HG03103 (cell line): ENCODE data around the gene HPSE2.

Experiments used
- ATAC-seq: cut with Tn5 transposase; IDR thresholded peaks from one replicate; pipeline ENCODE4 v1.9.1; 2021; ENCODE audit warnings: low read depth; ENCODE audit not compliant: unreplicated experiment

The HPSE2 gene

DNA sequence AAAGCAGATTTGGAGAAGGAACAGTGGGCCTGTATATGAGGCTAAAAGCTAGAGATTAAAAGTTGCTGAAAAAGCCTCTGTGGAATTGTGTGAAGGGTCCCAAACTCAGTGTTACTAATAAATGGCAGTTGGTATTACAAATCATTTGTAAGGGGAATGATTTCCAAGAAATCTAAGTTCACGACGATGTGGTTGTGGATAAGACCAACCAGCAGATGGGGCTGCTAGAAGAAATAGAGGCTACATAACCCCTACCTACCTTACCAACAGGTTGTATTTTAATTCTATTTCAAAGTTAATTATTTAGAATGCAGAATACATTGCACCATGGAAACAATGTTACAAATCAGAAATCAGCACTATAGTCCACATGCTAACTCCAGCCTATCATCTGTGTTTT, 377.1 kb downstream of the HPSE2 start:
- ATAC-seq, result no peak

DNA sequence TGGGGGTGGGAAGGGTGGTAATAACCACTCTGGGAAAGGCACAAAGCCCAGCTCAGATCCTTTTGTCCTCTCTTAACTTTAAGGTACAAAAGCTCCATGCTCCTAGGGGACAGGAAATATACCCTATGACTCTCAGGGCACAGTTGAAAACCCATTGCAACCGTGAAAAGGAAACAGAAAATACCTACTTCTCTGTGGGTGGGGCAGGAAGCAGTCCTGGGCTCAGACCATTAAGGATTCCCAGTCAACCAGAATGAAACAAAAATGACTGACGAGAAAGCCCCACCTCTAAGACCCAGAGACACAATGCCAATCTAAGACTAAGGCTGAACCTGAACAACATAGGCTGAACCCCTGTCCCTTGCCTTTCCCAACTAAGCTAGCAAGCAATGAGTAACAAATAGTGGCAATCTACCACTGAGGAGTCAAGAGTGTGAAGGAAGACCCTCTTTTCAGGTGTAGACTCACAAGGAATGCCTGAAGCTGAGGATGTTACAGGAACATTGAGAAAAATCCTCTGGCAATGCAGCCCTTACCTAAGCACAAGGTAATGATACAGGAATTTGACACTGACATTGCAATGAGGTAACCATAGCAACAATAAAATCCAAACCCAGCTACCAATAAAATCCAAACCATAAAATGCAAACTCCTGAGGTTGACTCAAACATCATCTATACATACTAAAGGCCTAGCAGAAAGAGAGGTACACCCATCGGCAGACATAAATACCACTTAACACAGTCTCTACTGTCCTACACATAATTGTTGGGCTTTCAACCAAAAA, 380.1 kb downstream of the HPSE2 start:
- ATAC-seq, result no peak

DNA sequence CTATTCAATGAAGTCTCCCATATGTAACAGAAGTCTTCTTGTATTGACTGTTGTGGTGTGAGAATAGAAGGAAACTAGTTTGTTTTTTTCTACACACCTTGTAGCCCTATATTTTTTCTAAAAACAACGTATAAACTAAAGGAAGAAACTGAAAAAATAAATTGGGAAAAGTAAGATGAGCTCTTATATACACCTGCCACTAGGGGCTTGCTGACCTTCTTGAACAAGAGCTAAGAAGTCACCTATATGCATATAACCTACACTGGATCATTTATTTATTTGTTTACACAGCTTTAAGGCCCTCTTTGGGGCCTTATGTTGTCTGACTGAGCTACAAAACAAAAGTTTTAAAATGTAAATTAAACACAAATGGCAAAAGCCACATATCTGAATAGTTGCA, 383.0 kb downstream of the HPSE2 start:
- ATAC-seq, result no peak

DNA sequence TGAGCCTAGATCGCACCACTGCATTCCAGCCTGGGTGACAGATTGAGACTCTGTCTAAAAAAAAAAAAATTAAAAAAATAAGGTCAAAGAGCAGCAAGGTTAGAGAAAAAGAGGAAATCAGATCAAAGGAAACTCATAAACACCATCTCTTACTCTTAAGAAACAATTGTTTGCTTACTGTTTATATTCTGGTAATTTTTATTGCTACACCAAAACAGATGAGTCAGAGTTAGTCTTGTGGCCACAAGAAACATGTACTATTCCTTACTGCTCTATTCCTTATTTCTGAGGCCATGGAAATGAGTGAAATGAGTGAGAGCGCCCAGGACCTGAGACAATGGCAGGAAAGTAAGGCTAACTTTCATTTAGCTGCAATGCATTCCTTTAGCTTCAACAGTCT, 387.3 kb downstream of the HPSE2 start:
- no peak for ATAC-seq

DNA sequence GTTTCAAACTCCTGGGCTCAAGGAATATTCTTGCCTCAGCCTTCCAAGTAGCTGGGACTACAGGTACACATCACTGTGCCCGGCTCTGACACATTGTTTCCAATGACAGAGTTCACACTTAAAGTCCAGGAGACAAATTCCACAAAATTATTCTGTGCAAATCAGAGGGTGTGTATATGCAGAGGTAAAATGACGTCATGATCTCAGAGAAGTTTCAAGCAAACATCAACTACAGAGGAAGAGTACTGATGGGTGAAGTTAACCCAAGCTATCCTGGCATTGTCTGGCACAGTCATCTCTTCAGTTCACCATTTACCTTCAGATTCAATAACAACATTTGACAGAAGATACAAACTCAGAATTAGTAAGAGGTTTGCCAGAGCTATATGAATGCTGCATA, 388.9 kb downstream of the HPSE2 start:
- ATAC-seq, result no peak

DNA sequence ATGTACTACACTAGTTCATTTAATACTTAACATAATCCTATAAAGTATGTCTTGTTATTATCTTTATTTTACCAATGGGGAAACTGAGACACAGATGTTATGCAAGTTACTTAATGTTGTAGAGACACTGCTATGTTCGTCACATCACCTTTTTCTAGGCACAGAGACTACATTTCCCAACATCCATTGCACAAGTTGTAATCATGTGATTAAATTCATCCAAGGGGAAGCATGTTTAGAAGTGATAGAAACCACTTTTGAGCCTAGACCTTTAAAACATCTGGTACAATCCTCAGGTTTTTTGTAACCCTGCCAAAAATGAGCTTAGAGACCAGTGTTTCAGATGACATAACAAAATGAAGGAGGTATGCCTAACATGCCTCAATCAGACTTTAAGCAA, 402.1 kb downstream of the HPSE2 start:
- no peak for ATAC-seq

DNA sequence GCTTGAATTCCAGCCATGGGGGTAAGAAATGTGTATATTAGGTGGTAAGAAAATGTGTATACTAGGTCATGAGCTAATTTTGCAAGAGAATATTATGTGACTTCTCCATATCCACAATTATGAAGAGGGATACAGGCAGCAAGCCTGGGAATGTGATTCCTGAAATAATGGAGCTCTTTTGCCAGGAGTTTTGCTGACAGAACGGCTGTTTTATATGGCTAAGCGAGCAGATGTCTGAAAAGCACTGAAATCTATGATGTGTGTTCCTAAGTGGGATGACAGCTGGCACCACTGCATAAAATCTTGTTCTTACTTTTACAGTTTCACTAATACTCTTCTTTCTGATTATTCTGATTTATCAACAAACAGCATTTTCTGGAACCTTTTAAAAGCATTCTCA, 402.9 kb downstream of the HPSE2 start:
- ATAC-seq, result no peak

DNA sequence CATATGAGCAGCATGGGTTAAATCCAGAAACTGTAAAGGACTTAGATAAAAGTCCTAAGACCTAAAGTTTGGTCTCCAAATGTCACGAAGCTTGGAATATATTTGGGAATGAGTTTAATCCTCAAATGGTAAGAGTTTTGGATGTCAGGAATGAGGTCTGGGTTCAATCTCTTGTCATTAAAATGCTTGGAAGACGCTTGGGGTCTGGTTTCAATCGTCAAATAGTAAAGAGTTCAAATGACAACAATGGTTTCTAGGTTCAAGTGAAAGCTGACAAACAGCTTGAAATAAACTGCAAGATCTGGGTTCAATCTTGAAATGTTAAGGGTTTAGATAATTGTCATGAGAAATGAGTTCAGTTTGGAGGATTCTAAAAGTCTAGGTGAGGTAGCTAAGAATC, 403.5 kb downstream of the HPSE2 start:
- ATAC-seq, result no peak

DNA sequence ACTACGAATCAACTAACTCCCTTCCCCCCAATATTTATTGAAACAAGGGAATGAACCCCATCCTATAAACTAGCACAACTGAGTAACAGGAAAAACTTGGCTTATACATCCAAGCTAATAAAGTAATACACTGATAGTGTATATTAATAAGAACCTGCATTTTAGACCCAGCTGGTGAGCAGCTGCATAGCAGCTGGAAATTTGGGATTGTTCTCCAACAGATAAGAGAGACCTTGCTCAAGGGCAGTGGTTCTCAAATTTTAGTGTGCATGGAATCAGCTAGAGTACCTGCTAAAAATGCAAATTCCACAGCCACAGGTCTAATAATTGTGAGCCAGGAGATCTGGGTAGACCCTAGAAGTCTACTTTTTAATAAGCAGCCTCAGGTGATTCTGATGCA, 404.3 kb downstream of the HPSE2 start:
- no peak for ATAC-seq

DNA sequence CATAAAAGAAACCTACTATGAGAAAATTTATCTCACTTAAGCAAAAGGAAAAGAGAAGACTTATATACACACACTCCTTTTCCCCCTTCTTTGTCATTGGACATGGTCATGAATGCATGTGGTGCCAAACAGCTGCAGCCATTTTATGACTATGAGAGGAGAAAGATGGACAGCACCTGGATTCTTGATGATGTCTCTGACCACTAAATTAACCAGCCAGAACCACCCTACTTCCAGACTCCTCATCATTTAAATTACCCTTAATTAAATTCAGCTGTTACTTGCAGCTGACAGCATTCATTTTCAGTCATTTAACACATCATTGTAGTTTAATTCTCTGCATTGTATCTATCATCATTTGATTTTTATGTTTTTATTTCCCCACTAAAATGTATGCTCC, 409.9 kb downstream of the HPSE2 start:
- ATAC-seq, result no peak

DNA sequence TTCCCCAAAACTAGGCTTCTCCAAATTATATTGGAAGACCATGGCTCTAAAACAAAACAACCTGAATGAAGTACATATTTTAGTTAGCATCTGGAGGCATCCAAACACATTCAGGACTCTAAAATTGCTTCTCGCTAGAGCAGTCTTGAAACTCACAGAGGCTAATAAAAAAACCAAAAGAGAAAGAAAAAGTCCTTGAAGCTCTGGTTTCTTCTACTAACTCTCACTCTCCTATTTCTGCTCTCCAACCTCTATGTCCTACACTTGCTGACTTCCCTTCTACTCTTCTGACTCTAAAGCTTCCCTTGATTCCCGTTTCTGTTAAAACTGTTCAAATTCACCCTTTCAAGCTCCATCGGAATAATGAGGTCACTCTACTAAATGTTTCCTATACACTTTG, 418.3 kb downstream of the HPSE2 start:
- ATAC-seq, result no peak

DNA sequence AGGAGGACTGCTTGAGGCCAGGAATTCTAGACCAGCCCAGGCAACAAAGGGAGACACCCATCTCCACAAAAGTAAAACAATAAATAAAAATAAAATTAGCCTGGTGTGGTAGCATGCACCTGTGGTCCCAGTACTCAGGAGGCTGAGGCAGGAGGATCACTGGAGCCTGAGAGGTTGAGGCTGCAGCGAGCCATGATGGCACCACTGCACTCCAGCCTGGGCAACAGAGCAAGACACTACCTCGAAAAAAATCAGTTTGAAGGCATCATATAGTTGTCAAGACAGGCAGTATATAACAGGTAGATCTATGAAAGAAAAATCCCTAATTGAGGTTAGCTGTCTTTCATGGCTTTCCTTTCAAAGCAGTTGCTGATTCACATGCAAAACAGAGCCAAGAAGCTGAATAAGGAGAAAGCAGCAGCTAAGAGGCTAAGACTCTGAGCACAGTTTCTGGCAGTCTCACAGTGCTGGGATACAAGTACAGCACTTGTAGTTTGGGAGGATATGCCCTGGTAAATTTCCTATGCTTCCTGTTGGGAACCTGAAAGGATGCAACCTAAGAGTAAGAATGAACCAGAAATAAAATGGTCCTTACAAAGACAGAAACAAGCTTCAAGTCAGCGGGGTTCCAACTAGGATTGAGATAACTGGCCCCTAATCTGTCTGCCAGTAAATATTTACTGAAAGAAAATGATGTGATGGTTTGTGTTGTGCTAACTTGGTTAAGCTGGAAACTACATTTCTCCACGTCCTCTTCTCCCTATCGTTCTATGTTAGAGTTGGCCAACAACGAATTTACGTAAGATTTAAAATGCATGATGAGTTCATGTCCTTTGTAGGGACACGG, 420.4 kb downstream of the HPSE2 start:
- ATAC-seq, result no peak

DNA sequence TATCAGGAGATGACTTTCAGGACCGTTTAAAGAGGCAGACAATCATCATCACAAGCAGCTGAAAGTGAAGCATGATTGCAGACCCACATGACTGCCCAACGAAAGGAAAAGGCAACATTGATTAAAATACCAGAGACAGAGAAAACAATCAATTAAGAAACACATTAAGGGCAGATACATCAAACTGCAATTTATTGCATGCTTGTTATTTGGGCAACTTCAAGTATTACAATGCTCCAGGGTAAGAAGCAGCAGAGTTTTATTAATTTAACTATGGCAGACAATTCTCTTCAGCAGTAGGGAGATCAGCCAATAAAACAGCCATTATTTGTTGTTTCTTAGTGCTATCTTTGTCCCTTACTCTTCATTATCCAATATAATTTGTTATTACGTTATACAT, 421.2 kb downstream of the HPSE2 start:
- no peak for ATAC-seq

DNA sequence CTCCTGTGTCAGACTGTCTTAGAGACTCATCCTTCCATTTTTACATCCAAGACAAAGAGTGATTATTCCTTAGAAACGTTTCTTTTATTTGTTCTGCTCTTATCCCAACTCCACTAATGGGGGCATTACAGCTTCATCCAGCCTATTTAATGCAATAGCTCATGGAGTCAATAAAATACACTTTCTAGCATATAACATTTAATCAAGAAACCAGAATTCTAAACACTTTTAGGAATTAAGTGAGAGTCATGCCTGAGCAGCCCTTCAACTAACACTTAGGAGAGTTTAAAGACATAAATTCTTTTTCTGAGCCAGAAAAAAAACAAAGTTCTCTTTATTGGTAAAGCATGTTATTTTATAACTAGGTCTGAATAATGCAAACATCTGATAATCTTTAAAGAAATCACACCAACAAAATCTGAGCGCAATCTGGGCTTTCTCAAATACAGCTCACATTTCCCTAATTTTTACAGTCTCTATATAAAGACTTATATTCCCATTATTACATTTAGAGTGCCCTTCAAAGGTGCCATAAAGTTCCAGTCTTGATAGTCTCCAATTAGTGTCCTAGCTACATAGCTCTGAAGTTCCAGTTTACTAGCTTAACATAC, 427.3 kb downstream of the HPSE2 start:
- no peak for ATAC-seq

DNA sequence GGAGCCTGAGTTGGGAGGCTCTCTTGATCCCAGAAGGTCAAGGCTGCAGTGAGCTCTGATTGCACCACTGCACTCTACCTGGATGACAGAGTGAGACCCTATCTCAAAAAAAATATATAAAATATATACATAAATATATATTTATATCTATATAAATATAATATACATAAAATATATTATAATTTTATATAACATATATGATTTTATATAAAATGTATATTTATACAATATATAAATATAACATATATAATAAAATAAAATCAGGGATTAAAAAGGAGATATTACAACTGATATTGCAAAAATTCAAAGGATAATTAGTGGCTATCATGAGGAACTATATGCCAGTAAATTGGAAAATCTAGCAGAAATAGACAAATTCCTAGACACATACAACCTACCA, 435.4 kb downstream of the HPSE2 start:
- ATAC-seq, result no peak

DNA sequence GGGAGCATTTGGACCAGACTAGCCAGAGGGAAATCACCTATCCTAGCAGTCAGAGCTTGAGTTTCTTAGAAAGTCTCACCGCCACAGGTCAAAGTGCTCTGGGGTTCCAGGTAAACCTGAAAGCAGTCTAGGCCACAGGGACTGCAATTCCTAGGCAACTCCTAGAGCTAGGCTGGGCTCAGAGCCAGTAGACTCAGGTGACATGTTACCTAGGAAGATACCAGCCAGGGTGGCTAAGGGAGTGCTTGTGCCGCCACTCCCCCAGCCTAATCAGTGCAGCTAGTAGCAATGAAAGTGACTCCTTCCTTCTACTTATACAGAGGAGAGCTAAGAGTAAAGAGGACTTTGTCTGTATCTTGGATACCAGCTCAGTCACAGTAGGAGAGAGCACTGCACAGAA, 440.2 kb downstream of the HPSE2 start:
- ATAC-seq, result no peak

DNA sequence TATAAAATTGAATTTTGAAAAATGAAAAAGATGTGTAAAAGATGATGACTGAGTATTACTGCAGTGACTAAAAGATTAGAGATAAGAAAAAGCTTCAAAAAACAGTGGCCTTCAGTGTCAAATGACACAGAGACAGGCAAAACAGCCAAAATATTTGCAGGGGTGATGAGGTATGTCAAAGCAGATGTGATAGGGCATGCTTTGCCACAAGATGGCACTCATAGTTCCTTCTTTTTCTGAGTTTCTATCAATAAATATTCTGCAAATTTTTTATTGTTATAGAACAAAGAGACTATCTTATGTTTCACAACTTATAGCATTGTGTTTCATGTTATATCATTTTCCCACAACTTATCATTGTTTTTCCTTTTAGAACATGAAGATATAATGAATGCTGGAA, 444.8 kb downstream of the HPSE2 start:
- ATAC-seq, result no peak

DNA sequence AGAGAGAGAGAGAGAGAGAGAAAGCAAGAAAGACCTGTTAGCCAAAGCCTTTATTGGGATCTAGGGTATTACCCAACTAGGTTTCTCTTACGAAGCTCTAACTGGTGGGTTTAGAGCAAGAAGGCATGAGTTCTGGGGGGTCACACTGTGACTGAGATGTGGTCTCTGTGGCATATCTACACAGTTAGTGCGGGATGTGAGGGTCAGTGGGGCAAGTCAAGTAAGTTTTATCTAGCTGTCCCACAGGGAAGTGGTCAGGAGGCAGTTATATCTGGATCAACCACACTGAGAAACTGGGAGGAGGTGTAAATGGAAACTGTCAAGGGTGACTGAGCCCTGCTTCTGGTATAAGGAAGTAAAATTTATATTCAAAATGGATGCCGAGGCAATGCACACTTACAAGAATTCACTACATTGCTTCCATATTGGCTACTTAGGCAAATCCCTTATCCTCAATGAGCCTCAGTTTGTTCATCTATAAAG, 457.3 kb downstream of the HPSE2 start:
- ATAC-seq, result no peak

DNA sequence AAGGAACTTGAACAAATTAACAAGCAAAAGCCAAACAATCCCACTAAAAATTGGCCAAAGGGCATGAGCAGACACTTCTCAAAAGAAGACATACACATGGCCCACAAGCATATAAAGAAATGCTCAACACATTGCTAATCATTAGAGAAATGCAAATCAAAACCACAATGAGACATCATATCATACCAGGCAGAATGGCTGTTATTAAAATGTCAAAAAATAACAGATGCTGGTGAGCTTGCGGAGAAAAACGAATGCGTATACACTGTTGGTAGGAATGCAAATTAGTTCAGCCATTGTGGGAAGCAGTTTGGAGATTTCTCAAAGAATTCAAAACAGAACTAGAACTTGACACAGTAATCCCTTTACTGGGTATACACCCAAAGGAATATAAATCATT, 477.2 kb downstream of the HPSE2 start:
- no peak for ATAC-seq

DNA sequence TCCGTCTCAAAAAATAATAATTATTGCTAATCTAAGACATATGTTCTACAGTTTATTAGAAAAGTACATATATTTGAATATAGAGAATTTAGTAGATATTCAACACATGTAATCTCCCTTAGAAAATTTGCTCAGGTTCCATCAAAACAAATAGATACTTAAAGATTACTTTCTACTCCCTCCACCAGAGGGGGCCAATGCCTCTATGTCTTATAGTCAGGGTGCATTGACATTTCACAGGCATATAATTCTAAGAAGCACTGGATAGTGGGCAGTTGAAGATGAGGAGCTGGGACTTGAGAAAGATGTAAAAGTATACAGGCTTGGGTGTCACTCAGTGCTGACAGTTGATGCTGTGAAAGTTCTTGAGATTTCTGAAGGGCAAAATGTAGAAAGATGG, 487.4 kb downstream of the HPSE2 start:
- no peak for ATAC-seq

DNA sequence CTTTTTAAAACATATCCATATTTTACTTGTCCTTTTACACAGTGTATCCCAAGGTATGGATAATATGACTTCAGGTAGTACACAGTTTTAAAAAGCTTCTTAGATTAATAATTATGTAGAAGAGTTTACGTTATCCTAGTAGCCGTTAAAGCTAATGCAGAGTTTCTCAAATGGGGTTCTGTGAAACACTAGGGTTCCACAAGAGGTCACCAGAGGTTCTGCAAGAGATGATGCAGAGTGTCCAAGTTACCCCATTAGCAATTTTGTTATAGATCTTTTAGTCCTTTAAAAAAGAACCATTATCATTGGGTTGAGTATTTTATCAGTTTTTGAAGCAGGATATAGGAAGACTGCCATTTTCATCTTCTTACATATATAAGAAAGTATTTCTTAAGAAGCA, 490.0 kb downstream of the HPSE2 start:
- ATAC-seq, result no peak

DNA sequence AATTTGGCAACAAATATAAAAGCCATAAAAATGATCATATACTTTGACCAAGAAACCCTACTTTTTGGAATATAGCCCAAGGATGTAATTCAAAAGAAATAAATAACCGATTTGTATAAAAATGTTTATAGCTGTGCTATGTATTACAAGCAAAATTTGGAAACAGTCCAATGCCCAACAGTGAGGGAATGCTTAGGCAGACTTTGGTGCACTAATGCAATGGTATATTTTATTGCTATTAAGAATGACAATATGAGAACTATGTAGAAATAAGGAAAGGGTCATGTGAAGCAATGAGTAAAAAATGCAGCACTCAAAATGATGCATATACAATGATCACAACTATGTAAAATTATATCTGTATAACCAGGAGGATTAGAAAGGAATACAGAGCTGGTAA, 515.1 kb downstream of the HPSE2 start:
- ATAC-seq, result no peak
